HFF-Myc (cell line): ENCODE results near the gene CBLC.
"Not testable (repeated sequence)": the region's sequence is repeated elsewhere in the genome, so short reads cannot be mapped to it uniquely, and the experiment has no call there.

Experiments
- DNase-seq: peaks from one replicate; pipeline ENCODE4 v3.0.0-alpha.2; 2011; ENCODE audit warnings: low read depth; ENCODE audit errors: extremely low read depth
- H3K4me3 ChIP-seq: replicated peaks from 2 replicates; pipeline ENCODE4 v1.5.1; 2011; ENCODE audit warnings: low read depth, mild to moderate bottlenecking, control low read depth, low read length
- CTCF ChIP-seq: IDR thresholded peaks from 2 replicates; pipeline ENCODE4 v1.5.1; 2012; ENCODE audit warnings: mild to moderate bottlenecking, low read depth, low read length, control low read depth; ENCODE audit errors: missing control alignments

CBLC gene

GRCh38 chr19:44775676-44776240 is 1.9 kb upstream of the CBLC start:
- no peak for TF ChIP-seq CTCF
- H3K4me3 ChIP-seq, result no peak overlapping the region
- no peak for DNase-seq

- H3K4me3 ChIP-seq, result no peak overlapping the region
- no peak for TF ChIP-seq CTCF
- no peak for DNase-seq
Measured at GRCh38 chr19:44776402-44777096, 1.1 kb upstream of the CBLC start.

- DNase-seq, result no peak
- no peak overlapping the region for H3K4me3 ChIP-seq
- no peak for TF ChIP-seq CTCF
Measured at GRCh38 chr19:44779150-44779549, 1.5 kb downstream of the CBLC start.

GRCh38 chr19:44781694-44782093 is 4.0 kb downstream of the CBLC start:
- H3K4me3 ChIP-seq, DNase-seq: not testable (repeated sequence)

GRCh38 chr19:44782729-44783128 is 5.0 kb downstream of the CBLC start:
- H3K4me3 ChIP-seq, result no peak overlapping the region
- no peak for DNase-seq
- no peak for TF ChIP-seq CTCF

GRCh38 chr19:44783545-44783944 is 5.9 kb downstream of the CBLC start:
- no peak for DNase-seq
- no peak for TF ChIP-seq CTCF
- no peak overlapping the region for H3K4me3 ChIP-seq

GRCh38 chr19:44785271-44785670 is 7.6 kb downstream of the CBLC start:
- DNase-seq, result no peak
- TF ChIP-seq CTCF, result no peak
- no peak overlapping the region for H3K4me3 ChIP-seq
